ENCODE results near the gene KCND3. TPM values are rescaled to one million over a fixed set of nuclear protein-coding genes. Genes with fewer than 3 reads are reported as not detected.

Gene KCND3
- total RNA-seq, 1 donor: 0.09 TPM

DNA sequence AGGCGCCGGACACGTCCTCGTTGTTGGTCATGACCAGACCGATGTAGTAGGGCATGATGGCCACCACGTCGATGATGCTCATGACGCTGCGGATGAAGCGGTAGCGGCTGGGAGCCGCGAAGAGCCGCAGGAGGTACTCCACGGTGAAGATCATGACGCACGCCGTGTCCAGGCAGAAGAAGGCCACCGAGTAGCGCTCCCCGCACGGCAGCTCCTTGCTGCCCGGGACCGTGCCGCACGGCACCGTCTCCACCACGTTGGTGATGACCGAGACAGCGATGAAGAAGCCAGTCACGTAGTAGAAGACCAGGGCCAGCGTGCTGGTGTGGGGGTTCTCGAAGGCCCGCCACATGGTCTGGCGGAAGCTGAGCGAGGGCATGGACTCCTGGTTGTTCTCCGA is 7.6 kb downstream of the KCND3 start:
- TF ChIP-seq, protein P1, sequence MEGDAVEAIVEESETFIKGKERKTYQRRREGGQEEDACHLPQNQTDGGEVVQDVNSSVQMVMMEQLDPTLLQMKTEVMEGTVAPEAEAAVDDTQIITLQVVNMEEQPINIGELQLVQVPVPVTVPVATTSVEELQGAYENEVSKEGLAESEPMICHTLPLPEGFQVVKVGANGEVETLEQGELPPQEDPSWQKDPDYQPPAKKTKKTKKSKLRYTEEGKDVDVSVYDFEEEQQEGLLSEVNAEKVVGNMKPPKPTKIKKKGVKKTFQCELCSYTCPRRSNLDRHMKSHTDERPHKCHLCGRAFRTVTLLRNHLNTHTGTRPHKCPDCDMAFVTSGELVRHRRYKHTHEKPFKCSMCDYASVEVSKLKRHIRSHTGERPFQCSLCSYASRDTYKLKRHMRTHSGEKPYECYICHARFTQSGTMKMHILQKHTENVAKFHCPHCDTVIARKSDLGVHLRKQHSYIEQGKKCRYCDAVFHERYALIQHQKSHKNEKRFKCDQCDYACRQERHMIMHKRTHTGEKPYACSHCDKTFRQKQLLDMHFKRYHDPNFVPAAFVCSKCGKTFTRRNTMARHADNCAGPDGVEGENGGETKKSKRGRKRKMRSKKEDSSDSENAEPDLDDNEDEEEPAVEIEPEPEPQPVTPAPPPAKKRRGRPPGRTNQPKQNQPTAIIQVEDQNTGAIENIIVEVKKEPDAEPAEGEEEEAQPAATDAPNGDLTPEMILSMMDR (IDR thresholded peaks at IDR 0.05; ENCODE audit: insufficient read depth, low read length): no peak
- no peak for DNase-seq (ENCODE audit: low read depth)
- no peak overlapping the region for H3K4me3 ChIP-seq (ENCODE audit: low read depth, low read length)

DNA sequence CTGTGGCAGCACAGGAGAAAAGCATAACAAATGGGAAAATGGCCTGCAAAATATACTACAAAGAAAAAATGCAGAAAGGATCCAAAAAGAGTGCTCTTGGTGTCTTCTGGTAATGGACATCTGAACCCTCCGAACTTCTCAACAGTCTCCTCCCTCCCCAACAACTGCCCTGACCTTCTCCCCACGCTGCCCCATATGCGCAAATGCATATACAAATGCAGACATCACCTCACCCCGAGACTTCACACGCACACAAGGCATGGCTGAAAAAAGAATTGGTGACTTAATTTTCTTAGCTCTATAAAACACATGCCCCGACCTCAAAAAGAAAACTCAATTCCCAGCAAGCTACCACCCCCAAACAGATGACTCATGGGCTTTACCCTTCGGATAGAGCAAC is 8.4 kb downstream of the KCND3 start:
- no peak for DNase-seq (ENCODE audit: low read depth)
- H3K4me3 ChIP-seq (ENCODE audit: low read depth, low read length): no peak overlapping the region
- TF ChIP-seq, protein P1 (IDR thresholded peaks at IDR 0.05; ENCODE audit: insufficient read depth, low read length): no peak

- TF ChIP-seq, protein P1 (IDR thresholded peaks at IDR 0.05; ENCODE audit: insufficient read depth, low read length): no peak
- H3K4me3 ChIP-seq (ENCODE audit: low read depth, low read length): no peak overlapping the region
- DNase-seq (ENCODE audit: low read depth): no peak
These were observed 8.8 kb downstream of the KCND3 start for GRCh38 chr1:111980686-111981085.

- no peak overlapping the region for H3K4me3 ChIP-seq (ENCODE audit: low read depth, low read length)
- TF ChIP-seq, protein P1 (IDR thresholded peaks at IDR 0.05; ENCODE audit: insufficient read depth, low read length): no peak
These were observed 10.8 kb downstream of the KCND3 start for GRCh38 chr1:111978695-111979094.

GRCh38 chr1:111977378-111977777 is 12.1 kb downstream of the KCND3 start:
- H3K4me3 ChIP-seq (ENCODE audit: low read depth, low read length): no peak overlapping the region
- no peak for DNase-seq (ENCODE audit: low read depth)
- TF ChIP-seq, protein P1 (IDR thresholded peaks at IDR 0.05; ENCODE audit: insufficient read depth, low read length): no peak

More at GRCh38 chr1:111978695-111979094, 10.8 kb downstream of the KCND3 start:
- no peak for DNase-seq (ENCODE audit: low read depth)

DNA sequence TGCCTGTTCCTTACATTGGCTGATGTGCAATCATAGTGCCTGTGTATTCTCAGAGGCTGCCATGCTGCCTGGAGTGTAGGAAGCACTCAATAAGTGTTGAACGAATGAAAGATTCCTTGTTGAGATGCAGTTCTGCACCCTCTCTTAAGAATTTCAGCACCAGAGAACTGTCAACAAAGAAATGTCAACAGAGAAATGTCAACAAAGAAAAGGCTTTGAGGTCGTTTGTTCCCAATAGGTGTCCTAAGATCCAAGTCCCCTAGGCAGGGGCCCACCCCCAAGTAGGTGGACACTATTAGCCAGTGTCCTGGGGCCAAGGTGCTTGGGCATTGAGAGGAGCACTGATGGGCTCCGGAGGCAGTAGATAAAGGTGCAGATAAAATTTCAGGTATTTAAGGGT is 12.6 kb downstream of the KCND3 start:
- DNase-seq (ENCODE audit: low read depth): no peak
- TF ChIP-seq, protein P1 (IDR thresholded peaks at IDR 0.05; ENCODE audit: insufficient read depth, low read length): no peak
- H3K4me3 ChIP-seq (ENCODE audit: low read depth, low read length): no peak overlapping the region

GRCh38 chr1:111976332-111976731 is 13.1 kb downstream of the KCND3 start:
- no peak for DNase-seq (ENCODE audit: low read depth)
- TF ChIP-seq, protein P1 (IDR thresholded peaks at IDR 0.05; ENCODE audit: insufficient read depth, low read length): no peak
- no peak overlapping the region for H3K4me3 ChIP-seq (ENCODE audit: low read depth, low read length)
